Lower leg skin (tissue), 4 donors: ENCODE measurements around the gene SLC6A14. TPM values are rescaled to one million over a fixed set of nuclear protein-coding genes. Genes with fewer than 3 reads are reported as not detected.

Experiments
- DNase-seq, 2 donors: peaks; one replicate each; pipeline ENCODE4 v3.0.0-alpha.2; 2019; ENCODE audit warnings: low spot score in 2 of 2
- H3K4me3 ChIP-seq: fragments of 200-600 bp; sonication (generic); 2 replicates; pipeline ENCODE4 v1.5.1; 2017; ENCODE audit warnings: mild to moderate bottlenecking, low read depth; ENCODE audit not compliant: poor library complexity, severe bottlenecking
- CTCF ChIP-seq, 3 donors: fragments of 450-650 bp; IDR thresholded peaks; one replicate each; pipeline ENCODE4 v1.5.1; 2016; ENCODE audit warnings: antibody characterized with exemption in 3 of 3, mild to moderate bottlenecking in 3 of 3, moderate library complexity in 2 of 3
- POLR2A ChIP-seq, 2 donors: fragments of 450-650 bp; IDR thresholded peaks; one replicate each; pipeline ENCODE4 v1.6.1; 2016 to 2017; ENCODE audit warnings: antibody characterized with exemption in 2 of 2, mild to moderate bottlenecking in 1 of 2, moderate library complexity in 1 of 2
- WGBS, 2 donors: methylation state at CpG; one replicate each; pipeline ENCODE4 v1.1.5; 2018; 5-methylcytosine and 5-hydroxymethylcytosine counted together
- intact Hi-C: fragments of 100-400 bp; cut with DNase I; formaldehyde crosslinking; loops from one replicate; pipeline ENCODE4 v1.15.0; 2023; ENCODE audit warnings: low total_unique reads
- total RNA-seq, 4 donors: library from RNA; depleted of rRNA; stranded (reverse); fragments of >200 nt; gene quantifications; one replicate each; pipeline ENCODE4 v1.1.0, GENCODE V29; 2016

The SLC6A14 gene
- total RNA-seq, 4 donors from 2014 or later: 5.0 to 16.6 (median 11.8) TPM

GRCh38 chrX:116417214-116417613 lies 19.2 kb upstream of the SLC6A14 start:
- intact Hi-C loops: no loop called here
- no peak overlapping the region for H3K4me3 ChIP-seq
- 47 to 76% methylated on average over 1 of the region's 1 CpG for WGBS, 2 donors
- TF ChIP-seq POLR2A (IDR thresholded peaks at IDR 0.05) (no peak), CTCF (IDR thresholded peaks at IDR 0.05) (no peak)
- DNase-seq: peak in 1 of 2 donors; percentile 12

- 31 to 44% methylated on average over 4 of the region's 4 CpGs for WGBS, 2 donors
- intact Hi-C loops: no loop called here
- no peak overlapping the region for H3K4me3 ChIP-seq
- TF ChIP-seq CTCF (IDR thresholded peaks at IDR 0.05) (no peak), POLR2A (IDR thresholded peaks at IDR 0.05) (no peak)
- DNase-seq: no peak
Measured at GRCh38 chrX:116417968-116418367, 18.4 kb upstream of the SLC6A14 start.

GRCh38 chrX:116427978-116428377 lies 8.4 kb upstream of the SLC6A14 start:
- WGBS, 2 donors: 77 to 82% methylated on average over 3 of the region's 3 CpGs
- TF ChIP-seq CTCF (IDR thresholded peaks at IDR 0.05) (no peak), POLR2A (IDR thresholded peaks at IDR 0.05) (no peak)
- H3K4me3 ChIP-seq: no peak overlapping the region
- no peak for DNase-seq
- intact Hi-C loops: no loop called here

- TF ChIP-seq CTCF (IDR thresholded peaks at IDR 0.05): no peak
- no peak for TF ChIP-seq POLR2A (IDR thresholded peaks at IDR 0.05)
- no peak for DNase-seq
- intact Hi-C loops: no loop called here
- H3K4me3 ChIP-seq: no peak overlapping the region
Measured at GRCh38 chrX:116435597-116435996, 809 bp upstream of the SLC6A14 start.

- no peak overlapping the region for H3K4me3 ChIP-seq
- no peak for DNase-seq
- TF ChIP-seq CTCF (IDR thresholded peaks at IDR 0.05): no peak
- no peak for TF ChIP-seq POLR2A (IDR thresholded peaks at IDR 0.05)
- intact Hi-C loops: no loop called here
- 49 to 50% methylated on average over 2 of the region's 2 CpGs for WGBS, 2 donors
Measured at GRCh38 chrX:116449156-116449555, 12.8 kb downstream of the SLC6A14 start.

GRCh38 chrX:116462822-116463221 lies 26.4 kb downstream of the SLC6A14 start, which contains the start of gene CT83:
Gene CT83, minus strand, starts transcription at chrX:116462976. Its CDS starts 120 bp downstream, at chrX:116462856.
- WGBS, 2 donors: 78 to 92% methylated on average over 17 to 18 of the region's 18 CpGs
- DNase-seq: no peak
- intact Hi-C loops: no loop called here
- TF ChIP-seq POLR2A (IDR thresholded peaks at IDR 0.05): no peak
- no peak for TF ChIP-seq CTCF (IDR thresholded peaks at IDR 0.05)
- H3K4me3 ChIP-seq: no peak within 1 kb of the TSS
